22Rv1 (cell line): Measurements from ENCODE around the gene FOXN1.

Source experiments
- CTCF ChIP-seq: fragments of 450-650 bp; IDR thresholded peaks from 2 replicates; pipeline ENCODE4 v1.5.1; 2017; ENCODE audit warnings: mild to moderate bottlenecking
- ZFX ChIP-seq: fragments of 450-650 bp; IDR thresholded peaks from 2 replicates; pipeline ENCODE4 v1.6.1; 2017; ENCODE audit warnings: antibody characterized with exemption, borderline replicate concordance

- TF ChIP-seq CTCF: no peak
- no peak for TF ChIP-seq ZFX
These were observed 21.1 kb downstream of the FOXN1 start for GRCh38 chr17:28527181-28527681.
